GM21447 (cell line): ENCODE measurements around the gene POLR1A.
"Not testable (repeated sequence)": the region's sequence is repeated elsewhere in the genome, so short reads cannot be mapped to it uniquely, and the experiment has no call there.

Source experiments
- ATAC-seq: cut with Tn5 transposase; IDR thresholded peaks from one replicate; pipeline ENCODE4 v1.9.1; 2021; ENCODE audit not compliant: unreplicated experiment

Gene POLR1A

DNA sequence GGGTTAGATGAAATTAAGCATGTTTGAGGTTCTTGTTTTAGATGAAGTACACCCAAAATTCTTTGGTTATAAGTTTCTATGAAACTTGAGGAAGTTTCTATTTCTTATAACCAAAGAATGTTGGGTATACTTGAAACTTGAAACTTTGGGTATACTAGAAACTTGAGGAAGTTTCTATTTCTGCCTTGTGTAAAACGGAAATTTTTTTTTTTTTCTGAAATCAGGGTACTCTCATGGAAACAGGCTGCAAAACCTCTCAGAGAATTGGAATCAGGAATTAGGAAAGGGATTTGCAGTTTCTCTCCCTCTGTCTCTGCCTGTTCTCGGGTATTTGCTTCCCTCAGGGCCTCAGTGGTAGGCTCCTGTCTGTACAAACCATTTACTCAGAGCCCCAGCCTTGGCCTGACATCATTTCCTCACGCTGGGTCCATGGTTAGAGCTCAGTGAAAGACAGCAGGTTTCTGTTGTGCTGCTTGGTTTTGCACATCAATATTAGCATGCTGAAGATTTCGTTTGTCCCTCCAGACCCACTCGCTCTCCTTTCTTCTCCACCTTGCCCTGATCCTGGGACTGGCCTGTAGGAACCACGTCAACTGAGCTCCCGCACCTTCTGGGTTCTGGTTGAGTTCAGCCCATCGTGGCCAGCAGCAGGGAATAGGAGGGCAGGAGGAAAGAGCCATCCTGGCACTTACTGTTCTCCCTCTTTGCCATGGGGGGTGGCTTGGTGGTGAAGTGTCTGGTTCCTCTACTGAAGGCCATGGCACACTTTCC is 106.4 kb downstream of the POLR1A start:
- peak; percentile 81 for ATAC-seq

DNA sequence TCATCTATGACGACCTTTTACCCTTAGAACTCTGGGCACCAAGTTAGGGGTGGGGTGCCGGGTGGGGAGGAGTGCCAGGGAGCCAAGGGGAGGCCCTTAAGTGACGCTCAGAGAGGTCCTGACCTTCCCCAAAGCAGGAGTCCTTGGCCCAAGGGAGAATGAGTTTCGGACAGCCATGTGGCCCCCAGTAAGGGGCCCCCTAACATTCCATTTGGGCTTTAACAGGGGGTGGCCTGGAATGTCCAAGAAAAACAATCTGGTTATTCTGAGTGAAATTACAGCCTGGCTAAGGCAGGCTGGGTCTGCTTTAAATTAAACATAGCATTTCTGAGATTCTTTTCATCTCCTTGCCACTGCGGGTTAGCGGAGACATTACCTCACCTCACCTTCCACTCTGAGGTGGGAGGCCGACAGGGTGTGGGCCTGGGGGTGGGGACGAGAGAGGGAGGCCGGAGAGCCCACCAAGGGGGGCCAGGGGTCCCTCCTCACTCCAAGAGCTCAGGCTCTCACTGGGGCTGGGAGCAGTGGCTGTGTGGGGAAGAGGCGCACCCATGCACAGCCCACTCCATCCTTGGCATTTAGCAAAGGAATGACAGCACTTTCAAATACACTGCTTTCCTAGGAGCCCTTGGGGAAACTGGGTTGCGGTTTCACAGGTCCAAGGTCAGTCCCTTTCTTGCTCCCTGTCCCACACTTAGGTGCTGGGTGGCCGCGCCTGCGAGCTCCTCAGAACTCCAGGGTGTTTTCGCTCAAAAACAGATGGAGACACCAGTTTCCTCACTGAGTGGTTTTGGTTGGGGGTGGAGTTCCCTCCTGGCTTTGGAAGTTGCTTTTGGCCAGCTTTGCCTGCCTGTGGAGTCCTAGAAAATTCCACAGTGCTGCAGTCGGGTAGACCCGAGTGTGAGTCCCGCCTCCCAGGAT is 107.4 kb downstream of the POLR1A start:
- no peak for ATAC-seq

DNA sequence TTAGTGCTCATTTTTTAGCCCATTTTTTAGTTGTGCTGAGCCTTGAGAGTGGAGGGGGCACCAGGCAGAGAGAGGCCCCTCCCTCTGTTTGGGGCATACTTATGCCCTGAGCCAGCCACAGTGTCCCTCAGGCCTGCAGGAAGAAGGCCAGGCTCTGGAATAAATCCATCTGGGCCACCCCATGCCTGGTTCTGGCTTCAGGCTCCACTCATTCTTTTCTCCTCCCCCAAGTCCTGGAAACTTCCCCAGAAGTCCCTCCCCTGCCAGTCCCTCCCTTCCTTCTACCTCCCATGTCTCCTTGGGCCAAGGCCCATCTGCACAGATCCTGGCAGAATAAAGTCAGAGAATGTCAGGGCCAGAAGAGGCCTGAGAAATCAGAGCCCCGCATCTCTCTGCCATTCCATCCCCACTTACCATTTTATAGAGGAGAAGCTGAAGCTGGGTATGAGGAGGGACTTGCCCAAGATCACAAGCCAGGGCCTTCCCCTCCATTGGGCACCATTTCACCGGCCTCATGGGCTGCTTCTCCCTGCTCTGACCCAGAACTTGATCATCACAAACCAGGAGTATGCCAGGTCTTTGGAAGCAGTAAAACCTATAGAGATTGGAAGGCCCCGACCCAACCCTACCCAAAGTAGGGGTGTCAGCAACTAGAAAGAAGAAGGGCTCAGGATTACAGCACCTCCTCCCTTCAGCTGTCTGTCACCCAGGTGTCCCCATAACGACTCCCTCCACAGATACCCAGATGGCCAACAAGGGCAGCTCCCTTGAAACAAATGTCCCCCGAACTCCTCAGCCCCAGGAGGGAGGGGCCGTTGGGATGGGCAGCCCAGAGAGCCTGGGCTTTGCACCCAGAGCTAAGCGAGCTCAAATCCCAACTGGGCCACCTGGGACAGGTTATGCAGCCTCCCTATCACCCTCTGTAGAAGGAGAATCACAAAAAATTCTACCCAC is 108.4 kb downstream of the POLR1A start:
- no peak for ATAC-seq

DNA sequence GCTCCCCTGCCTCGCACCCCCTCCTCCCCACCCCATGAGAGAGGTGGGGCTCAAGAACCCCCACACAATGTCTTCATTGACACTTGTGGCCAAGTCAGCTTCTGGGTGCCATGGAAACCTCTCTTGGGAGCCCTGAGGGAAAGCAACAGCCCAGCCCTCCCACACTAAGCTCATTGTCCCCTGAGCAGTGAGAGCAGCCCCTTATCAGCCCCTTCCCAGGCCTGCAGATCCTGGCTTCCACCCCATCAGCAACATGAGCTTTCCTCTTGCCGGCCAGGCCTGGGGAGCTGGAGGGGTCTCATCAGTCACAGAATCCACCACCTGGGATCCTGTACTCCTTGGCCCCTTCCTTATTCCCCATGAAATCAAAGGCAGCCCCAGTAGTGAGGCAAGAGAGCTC is 109.1 kb downstream of the POLR1A start:
- no peak for ATAC-seq

DNA sequence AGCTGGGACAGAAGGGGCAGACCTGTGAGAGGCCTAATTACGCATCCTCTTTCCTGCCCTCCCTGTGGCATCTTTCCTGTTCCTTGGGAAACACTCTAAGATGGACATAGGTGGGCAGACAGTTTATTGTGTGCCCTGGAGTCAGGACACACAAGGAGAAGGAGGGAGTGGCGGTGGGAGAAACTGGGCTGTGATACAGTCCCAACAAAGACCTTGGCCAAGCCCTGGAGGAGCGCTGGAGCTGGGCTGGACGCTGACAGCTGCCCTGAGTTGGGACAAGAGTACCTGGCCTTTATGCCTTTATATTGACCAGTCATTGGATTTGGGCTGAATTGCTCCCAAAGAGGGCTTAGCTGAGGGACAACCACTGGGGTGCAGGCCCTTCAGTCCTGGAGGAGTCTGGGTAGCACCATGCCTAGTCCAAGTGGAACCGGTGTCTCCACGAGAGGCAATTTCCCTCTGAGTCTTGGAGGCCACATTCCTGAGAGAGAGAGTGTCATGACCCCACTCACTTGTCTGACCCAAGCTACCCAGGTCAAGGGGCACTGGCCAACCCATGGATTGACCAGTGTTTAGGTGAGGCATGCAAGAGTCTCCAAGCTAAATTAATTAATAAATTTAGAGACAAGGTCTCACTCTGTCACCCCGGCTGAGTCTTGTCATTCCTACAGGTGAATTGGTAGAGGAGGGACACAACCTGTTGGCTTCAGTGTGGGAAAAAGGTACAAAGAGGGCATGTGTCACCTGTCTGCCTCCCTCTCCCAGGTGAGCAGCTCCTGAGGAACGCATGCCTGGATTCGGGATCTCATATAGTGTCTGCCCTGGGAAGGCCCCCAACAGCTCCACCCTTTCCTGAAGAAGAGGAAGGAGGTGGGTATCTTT is 109.8 kb downstream of the POLR1A start:
- ATAC-seq, result no peak

DNA sequence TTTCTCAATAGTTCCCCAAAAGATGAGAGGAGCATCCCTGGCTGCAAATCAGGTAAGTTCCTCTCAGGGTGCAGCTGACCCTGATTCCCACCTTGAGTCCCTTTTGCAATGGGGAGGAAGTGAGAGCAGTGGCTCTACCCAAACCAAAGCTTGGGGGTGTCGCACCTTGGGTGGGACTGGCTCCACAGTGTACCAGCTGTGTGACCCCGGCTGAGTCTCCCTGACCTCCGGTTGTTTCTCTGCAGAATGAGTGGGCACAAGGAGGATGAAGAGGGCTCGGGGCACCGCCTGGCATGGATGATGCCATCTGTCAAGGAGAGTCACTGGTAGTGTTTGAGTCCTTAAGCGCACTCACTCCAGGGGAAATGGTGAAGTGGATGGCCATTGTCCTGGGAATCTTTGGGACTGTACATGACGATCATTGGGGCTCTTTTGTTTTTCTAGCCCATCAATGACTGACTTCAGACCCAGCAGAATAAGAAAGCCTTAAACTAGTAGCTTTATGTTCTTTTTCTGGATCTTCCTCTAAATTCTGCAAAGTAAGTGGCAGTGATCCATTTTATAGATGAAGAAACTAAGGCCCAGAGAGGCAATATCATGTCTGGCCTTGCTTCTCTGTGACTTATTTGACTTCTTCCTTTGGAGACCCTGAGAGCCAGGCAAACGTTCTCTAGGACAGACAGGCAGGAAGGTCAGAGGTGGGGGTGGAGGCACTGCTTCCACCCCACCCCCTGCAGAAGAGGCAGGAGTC is 110.6 kb downstream of the POLR1A start:
- no peak for ATAC-seq

DNA sequence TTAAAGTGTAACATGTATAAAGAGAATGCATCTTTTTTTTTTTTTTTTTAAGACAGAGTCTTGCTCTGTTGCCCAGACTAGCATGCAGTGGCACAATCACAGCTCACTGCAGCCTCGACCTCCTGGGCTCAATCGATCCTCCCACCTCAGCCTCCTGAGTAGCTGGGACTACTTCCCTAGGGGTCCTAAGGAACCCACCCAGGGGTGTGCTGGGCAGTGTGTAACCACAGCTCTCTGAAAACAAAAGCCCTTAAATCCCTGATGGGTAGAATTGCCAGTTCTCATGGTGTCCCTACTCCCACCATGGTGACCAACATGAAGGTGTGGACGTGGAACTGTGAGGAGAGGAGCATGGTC is 111.3 kb downstream of the POLR1A start:
- ATAC-seq, result peak; percentile 9

DNA sequence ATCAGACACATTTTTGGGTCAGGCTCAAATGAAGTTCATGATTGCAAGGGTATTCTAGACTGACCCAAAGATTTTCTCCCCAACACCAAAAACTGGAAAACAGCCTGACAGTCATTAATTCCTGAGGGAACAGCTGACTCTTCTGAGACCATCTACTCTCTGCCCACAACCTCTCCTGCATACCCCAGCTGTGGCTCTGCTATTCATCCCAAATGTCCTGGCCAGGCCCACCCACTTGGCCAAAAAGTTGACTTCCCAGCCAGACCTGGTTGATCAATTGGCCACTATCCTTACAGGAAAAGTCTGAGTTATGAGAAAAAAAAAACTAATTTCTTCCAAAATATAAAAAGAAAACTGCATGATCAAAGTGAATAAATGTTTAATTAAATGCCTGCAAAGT is 113.1 kb downstream of the POLR1A start:
- no peak for ATAC-seq

DNA sequence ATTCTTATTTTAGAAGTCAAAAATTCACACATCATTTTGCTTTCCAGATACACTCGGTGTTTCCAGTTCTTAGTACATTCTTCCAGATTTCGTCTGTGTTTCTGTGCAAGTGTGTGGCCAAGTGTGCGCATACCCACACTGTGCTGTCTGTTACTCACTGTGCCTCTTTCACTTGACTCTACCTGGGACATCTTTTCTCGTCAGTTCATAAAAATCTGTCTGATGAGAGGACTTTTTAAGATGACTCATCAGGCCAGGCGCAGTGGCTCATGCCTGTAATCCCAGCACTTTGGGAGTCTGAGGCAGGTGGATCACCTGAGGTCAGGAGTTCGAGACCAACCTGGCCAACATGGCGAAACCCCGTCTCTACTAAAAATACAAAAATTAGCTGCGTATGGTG is 113.6 kb downstream of the POLR1A start:
- not testable (repeated sequence) for ATAC-seq

DNA sequence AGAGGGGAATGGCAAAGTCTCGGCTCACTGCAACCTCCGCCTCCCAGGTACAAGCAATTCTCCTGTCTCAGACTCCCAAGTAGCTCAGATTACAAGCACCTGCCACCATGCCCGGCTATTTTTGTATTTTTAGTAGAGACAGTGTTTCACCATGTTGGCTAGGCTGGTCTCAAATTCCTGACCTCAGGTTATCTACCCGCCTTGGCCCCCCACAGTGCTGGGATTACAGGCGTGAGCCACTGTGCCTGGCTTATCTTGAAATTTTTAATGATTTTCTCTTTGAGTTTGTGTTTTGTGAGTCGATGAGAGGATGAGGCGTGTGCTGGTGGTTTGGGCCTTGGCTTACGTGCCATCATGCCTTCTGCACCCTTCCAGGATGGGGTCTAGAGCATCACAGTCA is 115.6 kb downstream of the POLR1A start:
- ATAC-seq, result no peak

DNA sequence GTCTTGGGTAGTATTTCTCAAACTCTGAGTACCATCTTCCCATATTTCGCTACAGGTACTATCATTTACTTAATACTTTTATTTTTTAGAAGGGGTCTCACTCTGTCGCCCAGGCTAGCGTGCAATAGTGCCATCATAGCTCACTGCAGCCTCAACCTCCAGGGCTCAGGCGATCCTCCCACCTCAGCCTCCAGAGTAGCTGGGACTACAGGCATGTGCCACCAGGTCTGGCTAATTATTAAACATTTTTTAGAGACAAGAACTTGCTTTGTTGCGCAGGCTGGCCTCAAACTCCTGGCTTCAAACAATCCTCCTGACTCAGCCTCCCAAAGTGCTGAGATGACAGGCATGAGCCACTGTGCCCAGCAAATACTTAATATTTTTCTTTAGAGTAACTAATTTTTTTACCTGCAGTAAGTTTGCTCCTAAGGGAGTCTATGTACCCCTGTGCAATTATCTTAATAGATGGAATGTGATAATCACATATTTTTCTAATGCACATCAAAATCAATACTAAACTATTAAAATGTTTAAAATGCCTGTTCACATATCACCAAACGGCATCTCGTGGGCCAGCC is 116.3 kb downstream of the POLR1A start:
- ATAC-seq, result no peak

DNA sequence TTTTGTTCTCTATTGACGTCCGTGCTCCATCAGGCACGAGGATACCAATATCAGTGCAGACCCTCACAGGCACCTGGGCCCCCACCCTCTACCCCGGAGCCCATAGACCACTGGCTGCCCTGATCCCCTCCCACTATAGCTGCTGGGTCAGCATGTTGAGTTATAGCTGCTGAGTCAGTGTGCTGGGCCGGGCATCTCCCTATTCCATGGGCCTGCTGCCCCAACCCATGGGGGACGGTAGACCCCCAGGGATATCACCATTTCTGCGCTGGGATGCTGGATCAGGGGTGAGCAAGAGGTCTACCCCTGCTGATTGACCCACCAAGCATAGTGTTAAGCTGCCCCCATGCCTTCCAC is 116.8 kb downstream of the POLR1A start:
- no peak for ATAC-seq

DNA sequence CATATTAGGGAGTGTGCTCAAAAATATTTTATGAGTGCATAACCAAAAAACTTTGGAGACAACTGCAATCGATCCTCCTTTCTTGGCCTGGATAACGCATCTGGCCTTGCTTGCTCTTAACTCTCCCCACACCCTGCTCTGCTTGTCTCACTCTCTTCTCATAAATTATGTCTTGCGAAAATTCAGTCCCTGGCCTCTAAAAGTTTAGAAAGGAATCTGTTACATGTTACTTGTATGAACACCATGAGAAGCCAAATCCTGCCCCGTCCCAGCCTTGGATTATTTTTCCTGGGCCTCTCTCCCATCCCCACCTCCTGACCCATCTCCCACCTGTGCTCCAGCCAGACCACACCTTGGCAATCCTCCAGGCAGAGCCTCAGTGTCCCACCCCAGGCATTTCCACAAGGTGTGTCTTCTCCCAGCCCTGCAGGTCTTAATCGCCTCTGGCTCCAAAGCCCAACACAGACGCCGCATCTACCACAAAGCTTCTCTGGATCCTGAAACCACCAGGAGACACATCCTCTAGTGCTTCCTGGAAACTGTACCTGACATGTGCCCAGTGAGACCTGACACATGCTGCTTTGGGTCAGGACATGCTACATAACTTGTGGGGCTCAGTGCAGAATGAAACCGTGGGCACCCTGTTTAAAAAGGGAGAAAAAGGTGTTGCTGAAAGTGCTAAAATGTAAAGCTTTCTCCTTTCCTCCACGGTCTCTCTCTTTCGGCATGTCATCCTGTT is 117.3 kb downstream of the POLR1A start:
- no peak for ATAC-seq

DNA sequence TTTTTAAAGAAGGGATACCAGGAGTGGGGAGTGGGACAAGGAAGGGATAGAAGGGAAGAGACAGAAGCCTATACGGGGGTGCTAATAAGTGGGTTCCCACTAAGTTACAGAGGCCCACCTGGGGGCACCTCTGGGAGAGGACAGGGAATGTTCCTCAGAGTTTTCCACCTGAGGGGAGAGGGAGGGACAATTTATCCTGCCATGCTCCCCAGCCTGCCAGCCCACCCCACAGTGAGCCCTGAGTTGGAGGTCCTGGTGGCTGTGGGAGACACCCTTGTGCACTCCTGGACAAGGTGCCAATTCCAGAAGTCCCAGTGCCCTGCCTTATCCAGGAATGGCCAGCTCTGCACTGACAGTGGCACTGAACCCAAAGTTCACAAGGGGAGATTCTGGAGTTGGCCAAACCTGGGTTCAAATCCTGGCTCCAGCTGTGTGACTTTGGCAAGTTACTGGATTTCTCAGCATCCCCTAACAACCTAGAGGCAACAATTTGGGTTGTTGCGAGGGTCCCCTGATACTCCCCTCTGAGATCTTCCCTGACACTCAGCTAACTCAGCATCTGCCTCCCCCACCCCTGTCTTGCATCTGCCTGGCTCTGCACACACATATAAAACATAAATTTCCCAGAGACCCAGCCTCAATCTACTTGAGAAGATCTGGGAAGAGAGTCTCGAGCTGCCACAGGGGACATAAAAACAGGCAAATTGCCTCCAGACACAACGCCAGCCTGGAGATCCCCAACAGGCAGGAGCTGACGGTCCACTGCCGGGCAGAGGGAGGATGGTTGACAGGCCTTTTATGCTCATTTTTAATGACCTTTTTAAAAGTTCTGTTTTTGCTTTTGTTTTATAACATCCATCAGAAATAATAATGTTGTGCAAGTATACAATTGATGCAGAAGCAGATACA is 118.2 kb downstream of the POLR1A start:
- ATAC-seq, result no peak

DNA sequence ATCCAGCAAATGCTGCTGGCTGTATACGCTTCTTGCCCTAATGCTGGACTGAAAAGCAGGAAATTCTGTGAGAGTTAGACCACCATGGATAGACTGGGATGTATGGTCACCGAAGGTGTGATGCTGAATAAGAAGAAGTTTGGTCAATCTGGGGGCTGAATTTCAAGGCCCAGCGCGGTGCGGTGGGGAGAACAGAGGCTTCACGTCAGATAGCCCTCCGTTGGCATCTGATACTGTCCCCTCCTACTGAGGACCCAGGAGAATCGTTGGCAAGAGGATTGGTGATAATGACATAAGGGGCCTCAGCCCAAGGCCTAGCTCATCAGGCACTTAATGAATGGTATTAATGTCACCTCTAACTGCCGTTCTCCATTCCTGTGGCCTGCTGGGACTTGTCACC is 119.6 kb downstream of the POLR1A start:
- ATAC-seq, result no peak

DNA sequence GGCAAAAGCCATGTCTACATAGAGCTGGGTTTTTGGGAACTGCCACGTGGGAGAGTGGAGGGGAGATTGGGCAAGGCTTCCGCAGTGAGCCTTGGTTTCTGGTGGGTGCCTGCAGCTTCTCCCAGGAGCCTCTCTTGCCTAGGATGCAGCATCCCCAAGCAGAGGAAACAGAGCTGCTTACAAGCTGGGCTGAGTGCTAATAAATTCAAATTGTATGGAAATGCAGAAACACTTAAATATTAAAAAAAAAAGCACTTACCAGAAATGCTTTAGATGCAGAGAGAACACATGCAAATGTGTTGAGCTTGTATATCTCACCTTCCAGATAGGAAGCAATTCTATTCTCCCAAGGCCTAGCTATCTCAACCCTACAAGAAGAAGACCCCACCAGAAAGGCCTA is 120.9 kb downstream of the POLR1A start:
- no peak for ATAC-seq

DNA sequence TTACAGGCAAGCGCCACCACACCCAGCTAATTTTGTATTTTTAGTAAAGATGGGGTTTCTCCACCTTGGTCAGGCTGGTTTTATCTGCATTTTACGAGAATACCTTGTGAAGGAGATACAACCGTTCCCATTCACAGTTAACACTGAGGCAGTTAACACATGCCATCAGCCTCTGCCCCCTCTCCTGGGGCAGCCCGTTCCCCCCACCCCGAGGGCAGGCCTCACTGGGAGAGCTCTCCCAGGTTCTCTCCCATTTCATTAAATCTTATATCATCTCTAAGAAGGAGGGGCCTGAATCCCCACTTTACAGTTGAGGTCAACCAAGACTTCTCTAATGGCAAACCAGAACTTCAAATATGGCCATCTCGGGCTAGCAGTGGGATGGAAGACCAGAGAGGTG is 121.9 kb downstream of the POLR1A start:
- ATAC-seq, result no peak
